Measurements from ENCODE around the gene YIPF1.

DNA sequence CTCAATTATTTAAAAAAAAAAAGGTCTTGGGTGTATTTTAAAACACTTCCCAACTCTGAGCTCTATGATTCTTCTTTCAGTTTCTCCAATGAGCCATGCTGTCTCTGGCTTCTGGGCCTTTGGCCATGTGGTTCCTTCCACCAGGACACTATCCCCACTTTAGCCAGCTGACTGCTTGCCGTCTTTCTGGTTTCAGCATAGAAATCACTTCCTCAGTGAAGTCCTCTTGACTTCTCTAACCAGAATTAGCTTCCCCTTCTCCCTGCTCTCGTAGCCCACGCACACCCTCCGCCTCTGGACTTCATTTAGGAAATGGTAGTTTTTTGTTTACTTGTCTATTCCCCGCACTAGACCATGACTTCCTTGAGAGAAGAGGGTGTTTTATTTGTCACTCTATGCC is 3.3 kb upstream of the YIPF1 start:
- no peak for TF ChIP-seq TEAD4 (IDR thresholded peaks at IDR 0.05)
- TF ChIP-seq, protein P1, sequence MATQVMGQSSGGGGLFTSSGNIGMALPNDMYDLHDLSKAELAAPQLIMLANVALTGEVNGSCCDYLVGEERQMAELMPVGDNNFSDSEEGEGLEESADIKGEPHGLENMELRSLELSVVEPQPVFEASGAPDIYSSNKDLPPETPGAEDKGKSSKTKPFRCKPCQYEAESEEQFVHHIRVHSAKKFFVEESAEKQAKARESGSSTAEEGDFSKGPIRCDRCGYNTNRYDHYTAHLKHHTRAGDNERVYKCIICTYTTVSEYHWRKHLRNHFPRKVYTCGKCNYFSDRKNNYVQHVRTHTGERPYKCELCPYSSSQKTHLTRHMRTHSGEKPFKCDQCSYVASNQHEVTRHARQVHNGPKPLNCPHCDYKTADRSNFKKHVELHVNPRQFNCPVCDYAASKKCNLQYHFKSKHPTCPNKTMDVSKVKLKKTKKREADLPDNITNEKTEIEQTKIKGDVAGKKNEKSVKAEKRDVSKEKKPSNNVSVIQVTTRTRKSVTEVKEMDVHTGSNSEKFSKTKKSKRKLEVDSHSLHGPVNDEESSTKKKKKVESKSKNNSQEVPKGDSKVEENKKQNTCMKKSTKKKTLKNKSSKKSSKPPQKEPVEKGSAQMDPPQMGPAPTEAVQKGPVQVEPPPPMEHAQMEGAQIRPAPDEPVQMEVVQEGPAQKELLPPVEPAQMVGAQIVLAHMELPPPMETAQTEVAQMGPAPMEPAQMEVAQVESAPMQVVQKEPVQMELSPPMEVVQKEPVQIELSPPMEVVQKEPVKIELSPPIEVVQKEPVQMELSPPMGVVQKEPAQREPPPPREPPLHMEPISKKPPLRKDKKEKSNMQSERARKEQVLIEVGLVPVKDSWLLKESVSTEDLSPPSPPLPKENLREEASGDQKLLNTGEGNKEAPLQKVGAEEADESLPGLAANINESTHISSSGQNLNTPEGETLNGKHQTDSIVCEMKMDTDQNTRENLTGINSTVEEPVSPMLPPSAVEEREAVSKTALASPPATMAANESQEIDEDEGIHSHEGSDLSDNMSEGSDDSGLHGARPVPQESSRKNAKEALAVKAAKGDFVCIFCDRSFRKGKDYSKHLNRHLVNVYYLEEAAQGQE (IDR thresholded peaks at IDR 0.05; ENCODE audit: low read depth) = no peak
- TF ChIP-seq YY1 (IDR thresholded peaks at IDR 0.05; ENCODE audit: low read depth) = no peak
- no peak for TF ChIP-seq EGR1 (IDR thresholded peaks at IDR 0.05)
- no peak for TF ChIP-seq FOXM1 (IDR thresholded peaks at IDR 0.05; ENCODE audit: borderline replicate concordance, low read depth)
